Smooth muscle cell (in vitro differentiated cells): ENCODE results near the gene IL10. TPM values are rescaled to one million over a fixed set of nuclear protein-coding genes. Genes with fewer than 3 reads are reported as not detected.

ENCODE experiments used
- DNase-seq: peaks from one replicate; lab custom pipeline; 2025; ENCODE audit not compliant: unreplicated experiment; lab: John Stamatoyannopoulos, UW
- H2AFZ ChIP-seq: fragments of 200-600 bp; sonication (generic); 2 replicates; pipeline ENCODE4 v1.6.0; 2016; ENCODE audit warnings: antibody characterized with exemption, low read depth, mild to moderate bottlenecking
- H3F3A ChIP-seq: fragments of 200-600 bp; sonication (generic); 2 replicates; pipeline ENCODE4 v1.6.0; 2017; ENCODE audit warnings: antibody characterized with exemption, low read depth
- H3K27ac ChIP-seq: fragments of 200-600 bp; sonication (generic); 2 replicates; pipeline ENCODE4 v1.5.1; 2016; ENCODE audit warnings: low read depth, mild to moderate bottlenecking
- H3K27me3 ChIP-seq: fragments of 200-600 bp; sonication (generic); 2 replicates; pipeline ENCODE4 v1.6.1; 2016; ENCODE audit warnings: low read depth, mild to moderate bottlenecking
- H3K36me3 ChIP-seq: fragments of 200-600 bp; sonication (generic); 2 replicates; pipeline ENCODE4 v1.5.1; 2016; ENCODE audit warnings: low read depth
- H3K4me1 ChIP-seq: fragments of 200-600 bp; sonication (generic); 2 replicates; pipeline ENCODE4 v1.5.1; 2016; ENCODE audit warnings: low read depth
- H3K4me2 ChIP-seq: fragments of 200-600 bp; sonication (generic); 2 replicates; pipeline ENCODE4 v1.6.0; 2016; ENCODE audit warnings: mild to moderate bottlenecking
- H3K4me3 ChIP-seq: fragments of 200-600 bp; sonication (generic); 2 replicates; pipeline ENCODE4 v1.5.1; 2016; ENCODE audit warnings: mild to moderate bottlenecking
- H3K79me2 ChIP-seq: fragments of 200-600 bp; sonication (generic); 2 replicates; pipeline ENCODE4 v1.6.0; 2016; ENCODE audit warnings: low read depth, mild to moderate bottlenecking
- H3K9ac ChIP-seq: fragments of 200-600 bp; sonication (generic); 2 replicates; pipeline ENCODE4 v1.6.0; 2016; ENCODE audit warnings: low read depth
- H3K9me3 ChIP-seq: fragments of 200-600 bp; sonication (generic); replicated peaks from 2 replicates; pipeline ENCODE4 v1.5.1; 2016; ENCODE audit warnings: low read depth
- H4K20me1 ChIP-seq: fragments of 200-600 bp; sonication (generic); 2 replicates; pipeline ENCODE4 v1.6.0; 2016; ENCODE audit warnings: low read depth
- CTCF ChIP-seq: fragments of 200-600 bp; sonication (generic); IDR thresholded peaks from 2 replicates; pipeline ENCODE4 v1.5.1; 2017; ENCODE audit warnings: borderline replicate concordance, mild to moderate bottlenecking, antibody characterized with exemption; ENCODE audit not compliant: insufficient read depth, poor library complexity, severe bottlenecking
- WGBS: methylation state at CpG from one replicate; pipeline ENCODE4 v1.1.7; 2016; ENCODE audit warnings: low lambda C conversion rate; 5-methylcytosine and 5-hydroxymethylcytosine counted together
- polyA plus RNA-seq: library from polyadenylated mRNA; unstranded; fragments of >200 nt; fragmentation: Nextera tagmentation; extraction: Ambion mirVana; gene quantifications from 2 replicates; pipeline ENCODE4 v1.2.1, GENCODE V29; 2016
- total RNA-seq: library from RNA; depleted of rRNA; stranded (reverse); fragments of >200 nt; gene quantifications from 2 replicates; pipeline ENCODE4 v1.2.3, GENCODE V29; 2014

The IL10 gene
- total and polyA plus RNA-seq, 2 experiments from 2014 or later, result 1.2 to 2.2 TPM

DNA sequence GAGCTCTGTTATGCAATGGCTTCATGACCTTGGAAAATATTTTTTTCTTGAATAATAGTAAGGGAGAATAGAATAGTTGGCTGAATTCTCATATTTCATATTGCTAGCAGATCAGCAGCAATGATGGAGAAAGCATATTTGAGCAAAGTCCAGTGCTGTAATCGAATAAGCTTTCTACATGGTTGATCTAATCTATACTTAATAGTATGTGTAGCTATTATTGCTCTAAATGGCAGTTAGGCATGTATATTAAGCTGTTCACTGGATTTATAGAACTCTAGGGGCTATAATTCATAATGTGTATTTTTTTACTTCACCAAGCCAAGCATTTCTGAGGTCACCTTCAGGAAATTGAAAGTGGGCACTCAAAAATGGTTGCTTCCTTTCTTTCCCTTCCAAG, 11.7 kb downstream of the IL10 start:
- no peak overlapping the region for H2AFZ ChIP-seq
- H4K20me1 ChIP-seq, result no peaks in the 10 kb centered on the region
- H3K4me1 ChIP-seq, result peaks cover under 1% of the 10 kb centered on the region
- no peaks in the 10 kb centered on the region for H3K36me3 ChIP-seq
- H3K27me3 ChIP-seq, result no peaks in the 10 kb centered on the region
- WGBS, result 88% methylated on average over 1 of the region's 1 CpG
- H3K79me2 ChIP-seq, result no peaks in the 10 kb centered on the region
- H3F3A ChIP-seq, result peaks cover under 1% of the 10 kb centered on the region
- no peak overlapping the region for H3K27ac ChIP-seq
- H3K4me2 ChIP-seq, result no peak overlapping the region
- no peaks in the 10 kb centered on the region for H3K9me3 ChIP-seq
- no peak overlapping the region for H3K9ac ChIP-seq
- no peak for DNase-seq
- no peak for TF ChIP-seq CTCF
- no peak overlapping the region for H3K4me3 ChIP-seq

GRCh38 chr1:206757524-206758266, 14.6 kb downstream of the IL10 start:
- no peak for TF ChIP-seq CTCF
- Histone ChIP-seq H3F3A (peaks cover 12% of the 10 kb centered on the region), H3K79me2 (no peaks in the 10 kb centered on the region), H3K9ac (no peak overlapping the region), H3K4me2 (no peak overlapping the region), H3K27me3 (no peaks in the 10 kb centered on the region), H3K4me3 (no peak overlapping the region), H3K4me1 (no peaks in the 10 kb centered on the region), H2AFZ (no peak overlapping the region), H3K36me3 (no peaks in the 10 kb centered on the region), H3K27ac (no peak overlapping the region), H3K9me3 (no peaks in the 10 kb centered on the region), H4K20me1 (no peaks in the 10 kb centered on the region)
- DNase-seq, result no peak
- WGBS, result 91% methylated on average over 13 of the region's 13 CpGs

GRCh38 chr1:206754011-206754410, 18.3 kb downstream of the IL10 start:
- H3K4me2 ChIP-seq, result peak overlapping the region; percentile 36
- no peak for DNase-seq
- H3K4me3 ChIP-seq, result no peak overlapping the region

More at GRCh38 chr1:206754011-206754410, 18.3 kb downstream of the IL10 start:
- peaks cover 12% of the 10 kb centered on the region for H3F3A ChIP-seq
- H3K4me1 ChIP-seq, result no peaks in the 10 kb centered on the region
- H3K27me3 ChIP-seq, result no peaks in the 10 kb centered on the region
- TF ChIP-seq CTCF, result no peak
- H3K9me3 ChIP-seq, result no peaks in the 10 kb centered on the region
- H3K79me2 ChIP-seq, result no peaks in the 10 kb centered on the region
- H4K20me1 ChIP-seq, result no peaks in the 10 kb centered on the region
- no peaks in the 10 kb centered on the region for H3K36me3 ChIP-seq
- no peak overlapping the region for H3K9ac ChIP-seq
- WGBS, result 25% methylated on average over 1 of the region's 1 CpG
- no peak overlapping the region for H2AFZ ChIP-seq
- H3K27ac ChIP-seq, result peak overlapping the region; percentile 75
